22Rv1 (cell line): Measurements from ENCODE around the gene ARID5A.

Experiments
- H3K27ac ChIP-seq: fragments of 450-650 bp; 2 replicates; pipeline ENCODE4 v1.5.1; 2017
- CTCF ChIP-seq: fragments of 450-650 bp; IDR thresholded peaks from 2 replicates; pipeline ENCODE4 v1.5.1; 2017; ENCODE audit warnings: mild to moderate bottlenecking
- ZFX ChIP-seq: fragments of 450-650 bp; IDR thresholded peaks from 2 replicates; pipeline ENCODE4 v1.6.1; 2017; ENCODE audit warnings: antibody characterized with exemption, borderline replicate concordance

The ARID5A gene

GRCh38 chr2:96536445-96537065, at the start of gene ARID5A:
TSS of gene ARID5A (plus strand) at chr2:96536752. CDS start at chr2:96536827, 75 bp downstream.
- H3K27ac ChIP-seq = no peak within 1 kb of the TSS
- TF ChIP-seq CTCF (no peak), ZFX (no peak)

- H3K27ac ChIP-seq = no peak overlapping the region
These were observed 47.3 kb upstream of the ARID5A start for GRCh38 chr2:96489261-96489660.

GRCh38 chr2:96489663-96490062, 46.9 kb upstream of the ARID5A start:
- TF ChIP-seq CTCF (no peak), ZFX (no peak)

More at GRCh38 chr2:96489261-96489660, 47.3 kb upstream of the ARID5A start:
- no peak for TF ChIP-seq ZFX

GRCh38 chr2:96491860-96492497, 44.6 kb upstream of the ARID5A start:
- no peak for TF ChIP-seq ZFX
- TF ChIP-seq CTCF = no peak
- H3K27ac ChIP-seq = no peak overlapping the region

More at GRCh38 chr2:96489663-96490062, 46.9 kb upstream of the ARID5A start:
- H3K27ac ChIP-seq = no peak overlapping the region

GRCh38 chr2:96493072-96493471, 43.5 kb upstream of the ARID5A start:
- no peak overlapping the region for H3K27ac ChIP-seq
- TF ChIP-seq ZFX (no peak), CTCF (no peak)

GRCh38 chr2:96494188-96494587, 42.4 kb upstream of the ARID5A start:
- no peak overlapping the region for H3K27ac ChIP-seq
- TF ChIP-seq ZFX = no peak
- no peak for TF ChIP-seq CTCF

- H3K27ac ChIP-seq = no peak overlapping the region
- TF ChIP-seq ZFX = no peak
- TF ChIP-seq CTCF = no peak
These were observed 40.4 kb upstream of the ARID5A start for GRCh38 chr2:96495982-96496629.
